ENCODE data around the gene GPR139.

DNA sequence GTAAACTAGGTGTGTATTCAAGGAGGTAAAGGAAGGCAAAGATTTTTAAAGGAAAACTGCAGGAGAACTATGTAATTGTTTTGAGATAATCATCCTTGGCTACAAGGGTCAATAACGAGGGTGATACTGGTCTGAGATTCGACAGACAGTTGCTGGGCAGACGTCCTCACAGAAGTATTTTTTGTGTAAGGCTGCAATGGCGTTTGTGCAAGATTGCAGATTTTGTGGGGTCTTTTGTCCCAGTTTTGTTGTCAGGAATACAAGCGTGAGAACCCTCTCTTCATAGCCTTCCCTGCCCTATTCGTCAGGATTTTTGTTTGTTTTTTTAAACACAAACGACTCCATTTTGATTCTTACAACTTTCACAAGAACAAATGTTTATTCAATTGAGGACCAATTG is 57.5 kb downstream of the GPR139 start:
- TF ChIP-seq POLR2A (IDR thresholded peaks at IDR 0.05), result no peak
- TF ChIP-seq, protein P1, sequence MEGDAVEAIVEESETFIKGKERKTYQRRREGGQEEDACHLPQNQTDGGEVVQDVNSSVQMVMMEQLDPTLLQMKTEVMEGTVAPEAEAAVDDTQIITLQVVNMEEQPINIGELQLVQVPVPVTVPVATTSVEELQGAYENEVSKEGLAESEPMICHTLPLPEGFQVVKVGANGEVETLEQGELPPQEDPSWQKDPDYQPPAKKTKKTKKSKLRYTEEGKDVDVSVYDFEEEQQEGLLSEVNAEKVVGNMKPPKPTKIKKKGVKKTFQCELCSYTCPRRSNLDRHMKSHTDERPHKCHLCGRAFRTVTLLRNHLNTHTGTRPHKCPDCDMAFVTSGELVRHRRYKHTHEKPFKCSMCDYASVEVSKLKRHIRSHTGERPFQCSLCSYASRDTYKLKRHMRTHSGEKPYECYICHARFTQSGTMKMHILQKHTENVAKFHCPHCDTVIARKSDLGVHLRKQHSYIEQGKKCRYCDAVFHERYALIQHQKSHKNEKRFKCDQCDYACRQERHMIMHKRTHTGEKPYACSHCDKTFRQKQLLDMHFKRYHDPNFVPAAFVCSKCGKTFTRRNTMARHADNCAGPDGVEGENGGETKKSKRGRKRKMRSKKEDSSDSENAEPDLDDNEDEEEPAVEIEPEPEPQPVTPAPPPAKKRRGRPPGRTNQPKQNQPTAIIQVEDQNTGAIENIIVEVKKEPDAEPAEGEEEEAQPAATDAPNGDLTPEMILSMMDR (IDR thresholded peaks at IDR 0.05), result no peak

Data from adrenal gland (tissue), 5 donors.